Breast epithelium (tissue), 4 donors: ENCODE measurements around the gene MMP11. TPM values are rescaled to one million over a fixed set of nuclear protein-coding genes. Genes with fewer than 3 reads are reported as not detected.

Experiments used
- DNase-seq, 2 donors: peaks; one replicate each; pipeline ENCODE4 v3.0.0-alpha.2; 2019; ENCODE audit warnings: low spot score in 2 of 2
- H3K27ac ChIP-seq, 2 donors: fragments of 200-600 bp; sonication (generic) in 1 of 2; one replicate each; pipeline ENCODE4 v1.5.1; 2016 to 2019; ENCODE audit warnings: mild to moderate bottlenecking in 1 of 2
- H3K27me3 ChIP-seq, 2 donors: fragments of 200-600 bp; sonication (generic) in 1 of 2; one replicate each; pipeline versions ENCODE4 v1.5.1 to v1.6.0; 2017 to 2019; ENCODE audit warnings: control low read depth in 1 of 2, mild to moderate bottlenecking in 1 of 2
- H3K36me3 ChIP-seq: fragments of 200-600 bp; one replicate; pipeline ENCODE4 v1.5.1; 2019
- H3K4me1 ChIP-seq, 2 donors: fragments of 200-600 bp; sonication (generic); one replicate each; pipeline ENCODE4 v1.5.1; 2016 to 2019; ENCODE audit warnings: control low read depth in 1 of 2
- H3K4me3 ChIP-seq, 3 donors: fragments of 200-600 bp; sonication (generic); 1 replicate in 2 of 3; 2 replicates in 1 of 3; pipeline ENCODE4 v1.5.1; 2016 to 2019; ENCODE audit warnings: mild to moderate bottlenecking in 3 of 3, moderate library complexity in 2 of 3
- H3K9me3 ChIP-seq, 2 donors: fragments of 200-600 bp; sonication (generic) in 1 of 2; one replicate each; pipeline ENCODE4 v1.5.1; 2016 to 2019; ENCODE audit warnings: control low read depth in 1 of 2
- CTCF ChIP-seq, 3 donors: fragments of 450-650 bp; IDR thresholded peaks; one replicate each; pipeline ENCODE4 v1.5.1; 2016 to 2017; ENCODE audit warnings: antibody characterized with exemption in 3 of 3, mild to moderate bottlenecking in 3 of 3, moderate library complexity in 3 of 3
- POLR2A ChIP-seq: fragments of 450-650 bp; IDR thresholded peaks from one replicate; pipeline ENCODE4 v1.6.1; 2016; ENCODE audit warnings: antibody characterized with exemption, mild to moderate bottlenecking, moderate library complexity
- POLR2AphosphoS5 ChIP-seq, 3 donors: sonication (generic); formaldehyde crosslinking; IDR thresholded peaks; one replicate each; pipeline ENCODE4 v1.6.1; 2017; ENCODE audit warnings: antibody characterized with exemption in 3 of 3
- intact Hi-C: fragments of 100-400 bp; cut with DNase I; formaldehyde crosslinking; loops from one replicate; pipeline ENCODE4 v1.15.1; 2023; ENCODE audit warnings: low total_unique reads
- total RNA-seq, 3 donors: library from RNA; depleted of rRNA; stranded (reverse); fragments of >200 nt; gene quantifications; one replicate each; pipeline ENCODE4 v1.1.0, GENCODE V29; 2016

MMP11 gene
- total RNA-seq, 3 donors from 2014 or later, result 1.9 to 6.2 (median 4.8) TPM

- H3K4me3 ChIP-seq, result no peak overlapping the region
- intact Hi-C loops, result no loop called here
- H3K4me1 ChIP-seq, result no peaks in the 10 kb centered on the region
- no peaks in the 10 kb centered on the region for H3K36me3 ChIP-seq
- H3K27ac ChIP-seq, result peak overlapping the region in 1 of 2 donors; percentile 69
- H3K9me3 ChIP-seq, result no peaks in the 10 kb centered on the region
- TF ChIP-seq CTCF (IDR thresholded peaks at IDR 0.05) (no peak), POLR2AphosphoS5 (IDR thresholded peaks at IDR 0.05) (no peak)
- no peak for DNase-seq
- H3K27me3 ChIP-seq, result no peaks in the 10 kb centered on the region
These were observed 54.1 kb downstream of the MMP11 start for GRCh38 chr22:23826510-23827350.

GRCh38 chr22:23827351-23827995 lies 54.8 kb downstream of the MMP11 start:
- Histone ChIP-seq H3K9me3 (no peaks in the 10 kb centered on the region), H3K4me3 (no peak overlapping the region), H3K36me3 (no peaks in the 10 kb centered on the region), H3K27me3 (no peaks in the 10 kb centered on the region), H3K27ac (peak overlapping the region in 1 of 2 donors; percentile 69), H3K4me1 (no peaks in the 10 kb centered on the region)
- intact Hi-C loops, result no loop called here
- no peak for TF ChIP-seq POLR2AphosphoS5 (IDR thresholded peaks at IDR 0.05)
- TF ChIP-seq POLR2A, result no peak
- no peak for TF ChIP-seq CTCF (IDR thresholded peaks at IDR 0.05)
- no peak for DNase-seq

GRCh38 chr22:23828800-23829680 lies 56.4 kb downstream of the MMP11 start:
- Histone ChIP-seq H3K27ac (peak overlapping the region in 1 of 2 donors; percentile 13), H3K27me3 (no peaks in the 10 kb centered on the region), H3K4me1 (no peaks in the 10 kb centered on the region), H3K36me3 (no peaks in the 10 kb centered on the region), H3K4me3 (no peak overlapping the region), H3K9me3 (no peaks in the 10 kb centered on the region)
- TF ChIP-seq CTCF (IDR thresholded peaks at IDR 0.05) (no peak), POLR2AphosphoS5 (IDR thresholded peaks at IDR 0.05) (no peak)
- intact Hi-C loops, result no loop called here
- DNase-seq, result no peak

GRCh38 chr22:23829845-23830372 lies 57.3 kb downstream of the MMP11 start:
- TF ChIP-seq POLR2AphosphoS5 (IDR thresholded peaks at IDR 0.05) (no peak), CTCF (IDR thresholded peaks at IDR 0.05) (no peak), POLR2A (no peak)
- intact Hi-C loops, result loop anchor here (10.0 kb wide), 1 partner anchor 55 kb away; the partner anchor contains the start of gene MMP11

More at GRCh38 chr22:23829845-23830372, 57.3 kb downstream of the MMP11 start:
- no peak for DNase-seq
- Histone ChIP-seq H3K36me3 (no peaks in the 10 kb centered on the region), H3K9me3 (no peaks in the 10 kb centered on the region), H3K27me3 (no peaks in the 10 kb centered on the region), H3K4me3 (no peak overlapping the region), H3K27ac (no peak overlapping the region), H3K4me1 (no peaks in the 10 kb centered on the region)
